ENCODE measurements around the gene FBN2. TPM values are rescaled to one million over a fixed set of nuclear protein-coding genes. Genes with fewer than 3 reads are reported as not detected.

The FBN2 gene
- total RNA-seq, 1 donor from 2014 or later, result 6.6 TPM

DNA sequence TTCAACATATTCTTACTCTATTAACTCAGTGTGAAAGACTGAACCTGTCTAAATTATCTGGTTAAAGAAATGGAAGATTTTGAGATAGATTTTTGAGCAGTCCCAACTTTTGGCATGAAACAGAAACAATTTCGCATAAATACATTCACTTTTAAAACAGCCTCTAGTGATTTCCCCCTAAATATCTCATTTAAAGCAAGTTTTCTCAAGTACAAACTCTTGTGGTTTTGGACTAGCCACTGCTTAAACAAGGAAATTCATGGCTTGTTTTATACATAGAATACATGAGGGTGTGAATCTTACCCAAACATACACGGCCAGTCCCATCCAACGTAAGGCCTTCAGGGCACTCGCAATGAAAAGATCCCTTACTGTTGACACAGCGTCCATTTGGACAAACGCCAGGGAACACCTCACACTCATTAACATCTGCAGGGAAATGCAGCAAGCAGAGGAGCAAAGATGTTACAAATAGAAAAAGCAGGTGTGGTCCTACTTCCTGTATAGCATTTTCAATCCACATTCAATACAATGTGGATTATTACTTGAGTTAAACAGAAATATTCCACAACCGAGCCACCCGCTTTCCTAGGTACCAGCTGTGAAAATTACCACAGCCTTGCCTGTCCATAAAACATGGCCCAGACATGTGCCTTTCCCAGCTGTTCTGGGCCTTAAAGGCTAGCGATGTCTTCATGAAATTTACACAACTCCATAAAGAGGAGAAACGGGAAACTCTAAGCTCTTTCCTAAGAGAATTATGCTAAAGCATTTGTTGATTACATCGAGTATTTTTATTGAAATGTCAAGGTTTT is 188.8 kb downstream of the FBN2 start:
- H3K4me1 Mint-ChIP-seq (ENCODE audit: low read depth), result peaks cover 8% of the 10 kb centered on the region
- TF ChIP-seq, protein P1, sequence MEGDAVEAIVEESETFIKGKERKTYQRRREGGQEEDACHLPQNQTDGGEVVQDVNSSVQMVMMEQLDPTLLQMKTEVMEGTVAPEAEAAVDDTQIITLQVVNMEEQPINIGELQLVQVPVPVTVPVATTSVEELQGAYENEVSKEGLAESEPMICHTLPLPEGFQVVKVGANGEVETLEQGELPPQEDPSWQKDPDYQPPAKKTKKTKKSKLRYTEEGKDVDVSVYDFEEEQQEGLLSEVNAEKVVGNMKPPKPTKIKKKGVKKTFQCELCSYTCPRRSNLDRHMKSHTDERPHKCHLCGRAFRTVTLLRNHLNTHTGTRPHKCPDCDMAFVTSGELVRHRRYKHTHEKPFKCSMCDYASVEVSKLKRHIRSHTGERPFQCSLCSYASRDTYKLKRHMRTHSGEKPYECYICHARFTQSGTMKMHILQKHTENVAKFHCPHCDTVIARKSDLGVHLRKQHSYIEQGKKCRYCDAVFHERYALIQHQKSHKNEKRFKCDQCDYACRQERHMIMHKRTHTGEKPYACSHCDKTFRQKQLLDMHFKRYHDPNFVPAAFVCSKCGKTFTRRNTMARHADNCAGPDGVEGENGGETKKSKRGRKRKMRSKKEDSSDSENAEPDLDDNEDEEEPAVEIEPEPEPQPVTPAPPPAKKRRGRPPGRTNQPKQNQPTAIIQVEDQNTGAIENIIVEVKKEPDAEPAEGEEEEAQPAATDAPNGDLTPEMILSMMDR (IDR thresholded peaks at IDR 0.05; ENCODE audit: unreplicated experiment), result no peak
- H3K27ac Mint-ChIP-seq, result no peak overlapping the region
- no peak for DNase-seq (ENCODE audit: low spot score, unreplicated experiment)
- no peaks in the 10 kb centered on the region for H3K36me3 Mint-ChIP-seq (ENCODE audit: insufficient read depth)
- no peaks in the 10 kb centered on the region for H3K9me3 Mint-ChIP-seq (ENCODE audit: low read depth)
- no peaks in the 10 kb centered on the region for H3K27me3 Mint-ChIP-seq
- H3K4me3 Mint-ChIP-seq (ENCODE audit: low read depth), result no peak overlapping the region

DNA sequence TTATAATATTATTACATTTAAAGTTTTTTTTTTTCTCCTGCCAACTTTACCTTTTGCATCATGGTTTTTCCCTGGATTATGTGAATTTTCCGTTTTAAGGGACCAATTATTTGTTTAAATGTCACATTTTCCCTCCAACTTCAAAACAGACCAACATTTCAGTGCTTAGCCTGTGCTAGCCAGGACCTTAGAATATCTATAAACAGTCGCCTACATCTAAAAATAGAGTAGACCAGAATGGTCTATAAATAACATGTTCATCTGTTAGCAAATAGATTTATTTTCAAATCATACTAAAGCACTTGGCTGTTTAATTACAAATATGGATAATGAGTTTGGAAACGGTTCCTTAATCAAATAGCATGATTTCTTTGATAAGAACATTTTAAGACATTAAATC is 192.0 kb downstream of the FBN2 start:
- H3K4me3 Mint-ChIP-seq (ENCODE audit: low read depth), result no peak overlapping the region
- no peaks in the 10 kb centered on the region for H3K36me3 Mint-ChIP-seq (ENCODE audit: insufficient read depth)
- no peak overlapping the region for H3K27ac Mint-ChIP-seq
- H3K4me1 Mint-ChIP-seq (ENCODE audit: low read depth), result no peaks in the 10 kb centered on the region
- no peaks in the 10 kb centered on the region for H3K9me3 Mint-ChIP-seq (ENCODE audit: low read depth)
- no peaks in the 10 kb centered on the region for H3K27me3 Mint-ChIP-seq
- no peak for DNase-seq (ENCODE audit: low spot score, unreplicated experiment)
- TF ChIP-seq, protein P1 (IDR thresholded peaks at IDR 0.05; ENCODE audit: unreplicated experiment), result no peak

DNA sequence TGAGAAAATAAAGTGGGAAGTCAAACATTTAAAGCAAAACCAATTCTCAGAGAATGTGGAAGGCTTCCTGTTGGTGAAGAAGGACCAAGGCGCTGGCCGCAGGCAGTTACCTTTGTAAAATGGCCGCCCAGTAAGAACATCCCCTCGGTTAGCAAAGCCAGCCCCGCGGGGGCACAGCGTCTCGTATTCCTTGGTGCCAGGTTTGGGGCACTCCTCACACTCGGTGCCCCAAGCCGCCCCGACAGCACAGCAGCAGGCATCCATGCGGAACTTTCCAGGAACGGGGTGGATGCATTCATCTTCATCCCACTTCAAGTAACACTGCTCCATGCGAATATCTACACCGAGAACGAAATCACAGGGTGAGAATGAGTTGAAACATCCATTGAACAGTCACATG is 192.8 kb downstream of the FBN2 start:
- TF ChIP-seq, protein P1 (IDR thresholded peaks at IDR 0.05; ENCODE audit: unreplicated experiment), result no peak
- H3K27ac Mint-ChIP-seq, result no peak overlapping the region
- no peaks in the 10 kb centered on the region for H3K36me3 Mint-ChIP-seq (ENCODE audit: insufficient read depth)
- DNase-seq (ENCODE audit: low spot score, unreplicated experiment), result no peak
- H3K4me3 Mint-ChIP-seq (ENCODE audit: low read depth), result no peak overlapping the region
- H3K27me3 Mint-ChIP-seq, result no peaks in the 10 kb centered on the region
- H3K9me3 Mint-ChIP-seq (ENCODE audit: low read depth), result no peaks in the 10 kb centered on the region
- H3K4me1 Mint-ChIP-seq (ENCODE audit: low read depth), result no peaks in the 10 kb centered on the region

DNA sequence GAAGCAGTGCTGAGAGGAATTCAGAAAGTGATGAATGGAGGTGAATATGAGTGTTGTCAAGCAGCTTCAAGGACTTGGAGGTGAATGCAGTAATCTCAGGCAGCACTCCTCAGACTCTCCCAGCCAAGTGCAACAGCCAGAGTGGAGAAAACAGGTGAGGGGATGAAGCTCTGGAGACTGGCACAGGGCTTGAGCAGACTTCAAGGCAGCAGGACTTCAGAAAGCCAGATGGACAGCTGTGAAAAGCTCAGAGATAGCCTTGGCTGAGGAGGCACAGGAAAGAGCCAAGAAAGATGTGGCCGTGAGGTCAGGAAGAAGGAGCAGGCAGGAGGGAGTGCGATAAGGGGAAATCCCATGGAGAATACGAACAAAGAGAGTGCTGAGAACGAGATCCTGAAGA is 194.9 kb downstream of the FBN2 start:
- Mint-ChIP-seq H3K36me3 (ENCODE audit: insufficient read depth) (no peaks in the 10 kb centered on the region), H3K27me3 (no peaks in the 10 kb centered on the region), H3K27ac (no peak overlapping the region), H3K4me3 (ENCODE audit: low read depth) (no peak overlapping the region), H3K4me1 (ENCODE audit: low read depth) (no peaks in the 10 kb centered on the region), H3K9me3 (ENCODE audit: low read depth) (no peaks in the 10 kb centered on the region)
- no peak for DNase-seq (ENCODE audit: low spot score, unreplicated experiment)
- TF ChIP-seq, protein P1 (IDR thresholded peaks at IDR 0.05; ENCODE audit: unreplicated experiment), result no peak

DNA sequence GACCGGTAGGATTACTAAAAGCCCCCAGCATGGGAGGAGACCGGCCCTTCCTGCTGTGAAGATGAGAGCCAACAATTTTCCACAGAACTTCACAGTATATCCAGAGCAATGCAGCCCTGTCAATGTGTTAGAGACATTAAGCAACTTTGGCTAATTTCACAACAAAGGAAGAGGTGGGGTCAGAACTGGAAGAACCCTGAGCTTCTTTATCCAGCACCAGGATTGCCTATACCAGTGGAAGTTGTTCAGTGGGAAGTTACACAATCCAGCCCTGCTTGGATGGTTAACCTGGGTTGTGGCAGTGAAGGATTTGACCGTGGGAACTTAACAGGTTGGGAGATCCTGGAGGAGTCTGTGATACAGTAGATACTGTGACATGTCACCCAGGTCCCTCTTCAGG is 197.0 kb downstream of the FBN2 start:
- Mint-ChIP-seq H3K4me3 (ENCODE audit: low read depth) (no peak overlapping the region), H3K9me3 (ENCODE audit: low read depth) (no peaks in the 10 kb centered on the region), H3K27ac (no peak overlapping the region), H3K4me1 (ENCODE audit: low read depth) (no peaks in the 10 kb centered on the region), H3K36me3 (ENCODE audit: insufficient read depth) (no peaks in the 10 kb centered on the region), H3K27me3 (no peaks in the 10 kb centered on the region)
- TF ChIP-seq, protein P1 (IDR thresholded peaks at IDR 0.05; ENCODE audit: unreplicated experiment), result no peak
- DNase-seq (ENCODE audit: low spot score, unreplicated experiment), result no peak
